Measurements from ENCODE around the gene SH2D3C. TPM values are rescaled to one million over a fixed set of nuclear protein-coding genes. Genes with fewer than 3 reads are reported as not detected.
A peak's percentile ranks its signal among the peaks of the same experiment; 100 is the strongest.

The SH2D3C gene
- total and polyA plus RNA-seq, 9 donors, result 1.9 to 17.0 (median 4.6) TPM

DNA sequence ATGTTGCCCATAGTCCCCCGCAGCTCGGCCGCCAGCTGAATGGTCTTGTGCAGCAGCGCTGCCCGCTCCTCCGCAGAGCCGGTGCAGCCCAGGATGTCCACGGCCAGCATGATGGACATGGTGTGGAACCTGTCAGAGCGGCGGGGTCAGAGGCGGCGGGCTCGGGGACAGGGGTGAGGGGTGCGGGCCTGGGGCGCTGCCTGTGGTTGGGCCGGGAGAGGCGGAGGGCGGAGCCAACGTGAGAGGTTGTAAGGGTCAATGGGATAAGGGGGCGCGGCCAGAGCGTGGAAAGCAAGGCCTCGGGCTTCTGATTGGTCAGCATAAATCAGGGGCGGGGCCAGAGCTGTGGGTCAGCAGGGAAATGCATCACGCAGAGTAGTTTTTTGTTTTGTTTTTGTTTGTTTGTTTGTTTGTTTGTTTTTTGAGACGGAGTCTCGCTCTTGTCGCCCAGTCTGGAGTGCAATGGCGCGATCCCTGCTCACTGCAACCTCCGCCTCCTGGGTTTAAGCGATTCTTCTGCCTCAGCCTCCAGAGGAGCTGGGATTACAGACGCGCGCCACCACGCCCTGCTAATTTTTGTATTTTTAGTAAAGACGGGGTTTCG, 36.5 kb downstream of the SH2D3C start:
- H3K4me1 ChIP-seq (ENCODE audit: insufficient read depth), result peaks cover 2% of the 10 kb centered on the region
- H3K27ac ChIP-seq, result no peak overlapping the region
- no peaks in the 10 kb centered on the region for H3K9me3 ChIP-seq
- no peaks in the 10 kb centered on the region for H3K36me3 ChIP-seq
- TF ChIP-seq EP300 (IDR thresholded peaks at IDR 0.05) (no peak), POLR2A (IDR thresholded peaks at IDR 0.05) (no peak)
- TF ChIP-seq, protein P1, sequence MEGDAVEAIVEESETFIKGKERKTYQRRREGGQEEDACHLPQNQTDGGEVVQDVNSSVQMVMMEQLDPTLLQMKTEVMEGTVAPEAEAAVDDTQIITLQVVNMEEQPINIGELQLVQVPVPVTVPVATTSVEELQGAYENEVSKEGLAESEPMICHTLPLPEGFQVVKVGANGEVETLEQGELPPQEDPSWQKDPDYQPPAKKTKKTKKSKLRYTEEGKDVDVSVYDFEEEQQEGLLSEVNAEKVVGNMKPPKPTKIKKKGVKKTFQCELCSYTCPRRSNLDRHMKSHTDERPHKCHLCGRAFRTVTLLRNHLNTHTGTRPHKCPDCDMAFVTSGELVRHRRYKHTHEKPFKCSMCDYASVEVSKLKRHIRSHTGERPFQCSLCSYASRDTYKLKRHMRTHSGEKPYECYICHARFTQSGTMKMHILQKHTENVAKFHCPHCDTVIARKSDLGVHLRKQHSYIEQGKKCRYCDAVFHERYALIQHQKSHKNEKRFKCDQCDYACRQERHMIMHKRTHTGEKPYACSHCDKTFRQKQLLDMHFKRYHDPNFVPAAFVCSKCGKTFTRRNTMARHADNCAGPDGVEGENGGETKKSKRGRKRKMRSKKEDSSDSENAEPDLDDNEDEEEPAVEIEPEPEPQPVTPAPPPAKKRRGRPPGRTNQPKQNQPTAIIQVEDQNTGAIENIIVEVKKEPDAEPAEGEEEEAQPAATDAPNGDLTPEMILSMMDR (IDR thresholded peaks at IDR 0.05), result no peak
- no peaks in the 10 kb centered on the region for H3K27me3 ChIP-seq
- intact Hi-C loops (cut with DNase I), result loop anchor here in 3 of 4 donors (5.0 to 10.0 kb wide), 3 partner anchors 40 to 237 kb away; no protein-coding TSS in a partner anchor
- 32 to 43% (median 41%) methylated on average over 38 of the region's 38 CpGs for WGBS, 3 donors
- peak; percentile 75 to 85 (median 81) for DNase-seq
- peak overlapping the region; percentile 4 for H3K4me3 ChIP-seq

DNA sequence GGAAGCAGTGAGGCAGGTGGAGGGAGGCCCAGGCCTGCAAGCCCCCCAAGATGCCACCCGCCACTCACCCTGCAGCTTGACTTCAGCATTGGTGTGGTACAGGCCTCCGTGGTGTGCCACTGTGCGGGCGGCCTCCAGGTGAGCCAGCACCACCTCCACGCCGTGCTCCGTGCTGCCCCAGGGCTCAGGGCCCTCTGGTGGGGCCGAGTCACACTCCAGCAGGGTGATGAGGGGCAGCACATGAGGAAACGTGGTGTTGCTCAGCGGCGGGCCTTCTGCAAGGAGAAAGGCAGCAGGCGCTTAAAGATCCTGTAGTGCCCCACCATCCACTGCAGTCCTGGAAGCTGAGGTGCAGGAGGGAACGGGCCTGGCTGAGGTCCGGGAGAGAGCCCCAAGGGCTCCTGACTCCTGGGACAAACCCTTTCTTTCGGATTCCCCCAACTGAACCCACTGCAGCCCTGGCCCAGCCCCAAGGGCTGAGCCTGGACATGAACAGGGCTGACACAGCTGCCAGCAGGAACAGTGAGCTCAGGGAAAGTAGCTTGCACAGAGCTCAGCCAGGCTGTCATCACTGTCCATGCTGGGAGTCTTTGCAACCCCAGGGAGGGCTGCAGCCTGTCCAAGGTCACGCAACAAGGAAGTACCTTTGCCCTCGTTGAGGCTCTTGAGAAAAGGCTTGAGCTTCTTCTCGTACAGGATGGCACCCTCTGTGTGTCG, 38.7 kb downstream of the SH2D3C start:
- intact Hi-C loops (cut with DNase I), result loop anchor here in 3 of 4 donors (5.0 to 10.0 kb wide), 5 partner anchors 43 to 235 kb away; no protein-coding TSS in a partner anchor
- TF ChIP-seq, protein P1 (IDR thresholded peaks at IDR 0.05), result no peak
- TF ChIP-seq POLR2A (IDR thresholded peaks at IDR 0.05) (no peak), EP300 (IDR thresholded peaks at IDR 0.05) (no peak)
- Histone ChIP-seq H3K27ac (no peak overlapping the region), H3K27me3 (no peaks in the 10 kb centered on the region), H3K4me1 (ENCODE audit: insufficient read depth) (peaks cover 2% of the 10 kb centered on the region), H3K9me3 (no peaks in the 10 kb centered on the region), H3K36me3 (no peaks in the 10 kb centered on the region), H3K4me3 (no peak overlapping the region)
- 79 to 85% (median 83%) methylated on average over 16 to 19 of the region's 19 CpGs for WGBS, 3 donors
- no peak for DNase-seq

DNA sequence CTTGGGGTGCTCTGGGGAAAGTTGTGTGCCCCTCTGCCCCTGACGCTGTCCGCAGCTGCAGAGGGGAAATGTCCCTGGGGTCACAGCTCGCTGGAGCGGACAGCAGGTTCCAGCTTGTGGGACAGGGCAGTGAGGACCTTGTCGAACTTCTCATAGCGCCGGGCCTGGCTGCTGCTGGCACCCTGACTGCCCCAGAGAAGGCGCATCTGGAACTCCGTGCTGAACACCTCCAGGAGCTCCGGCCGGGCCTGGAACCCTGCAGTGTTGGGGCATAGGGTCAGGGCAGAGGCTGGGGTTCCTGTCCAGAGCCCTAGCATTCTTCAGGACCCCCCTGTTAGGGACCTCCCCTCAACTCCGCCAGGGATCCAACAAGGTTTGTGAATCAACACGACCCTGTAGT, 39.8 kb downstream of the SH2D3C start:
- no peaks in the 10 kb centered on the region for H3K36me3 ChIP-seq
- no peaks in the 10 kb centered on the region for H3K27me3 ChIP-seq
- peaks cover 5% of the 10 kb centered on the region for H3K4me1 ChIP-seq (ENCODE audit: insufficient read depth)
- no peak overlapping the region for H3K4me3 ChIP-seq
- DNase-seq, result no peak
- H3K27ac ChIP-seq, result no peak overlapping the region
- 85 to 89% (median 87%) methylated on average over 13 of the region's 13 CpGs for WGBS, 3 donors
- TF ChIP-seq EP300 (IDR thresholded peaks at IDR 0.05) (no peak), POLR2A (IDR thresholded peaks at IDR 0.05) (no peak)
- TF ChIP-seq, protein P1 (IDR thresholded peaks at IDR 0.05), result no peak
- intact Hi-C loops (cut with DNase I), result loop anchor here in 3 of 4 donors (5.0 kb wide), 4 partner anchors 44 to 184 kb away; no protein-coding TSS in a partner anchor
- H3K9me3 ChIP-seq, result no peaks in the 10 kb centered on the region

DNA sequence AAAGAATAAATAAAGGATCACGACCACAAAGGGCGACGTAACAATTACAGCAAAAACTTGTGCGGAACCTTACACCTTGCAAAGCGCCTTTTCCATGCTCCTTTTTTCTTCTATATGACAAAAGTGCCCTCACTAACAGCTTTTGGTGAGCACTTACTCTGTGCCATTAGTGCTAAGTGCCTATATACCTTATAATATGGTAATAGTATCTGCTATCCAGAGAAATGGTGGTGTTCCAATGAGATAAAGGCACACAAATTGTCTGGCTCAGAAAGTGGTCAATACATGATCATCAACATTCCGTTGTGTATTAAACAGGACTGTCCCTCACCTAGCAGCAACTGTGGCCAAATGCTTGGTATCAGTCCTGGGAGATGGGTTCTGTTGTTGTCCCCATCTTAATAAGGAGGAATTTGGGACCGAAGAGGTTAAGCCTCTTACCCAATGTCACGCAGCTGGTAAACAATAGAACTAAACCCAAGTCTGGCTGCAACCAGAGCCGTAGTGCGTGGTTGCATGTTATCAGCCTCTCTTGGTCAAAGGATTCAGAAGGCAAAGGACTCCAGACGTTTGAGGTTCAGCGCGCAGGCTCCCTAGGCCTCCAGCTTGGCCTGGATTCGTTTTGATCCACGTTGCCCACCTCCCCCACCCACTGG, 42.8 kb downstream of the SH2D3C start:
- no peaks in the 10 kb centered on the region for H3K27me3 ChIP-seq
- no peak overlapping the region for H3K27ac ChIP-seq
- H3K4me3 ChIP-seq, result no peak overlapping the region
- no peak for TF ChIP-seq POLR2A (IDR thresholded peaks at IDR 0.05)
- no peak for TF ChIP-seq EP300 (IDR thresholded peaks at IDR 0.05)
- TF ChIP-seq, protein P1 (IDR thresholded peaks at IDR 0.05), result no peak
- no peaks in the 10 kb centered on the region for H3K36me3 ChIP-seq
- intact Hi-C loops (cut with DNase I), result loop anchor here (1.0 to 5.0 kb wide), 8 partner anchors 47 to 187 kb away; no protein-coding TSS in a partner anchor
- DNase-seq, result no peak
- WGBS, 3 donors, result 29 to 36% (median 35%) methylated on average over 15 of the region's 15 CpGs
- no peaks in the 10 kb centered on the region for H3K9me3 ChIP-seq
- H3K4me1 ChIP-seq (ENCODE audit: insufficient read depth), result peaks cover 6% of the 10 kb centered on the region
